Lower lobe of right lung (tissue), 2 donors: ENCODE measurements around the gene CPPED1. TPM values are rescaled to one million over a fixed set of nuclear protein-coding genes. Genes with fewer than 3 reads are reported as not detected.

Source experiments
- ATAC-seq, 2 donors: fragments of 200-7000 bp; cut with Tn5 transposase; one replicate each; pipeline ENCODE4 v1.9.1; 2020 to 2022; ENCODE audit warnings: mild to moderate bottlenecking in 2 of 2, moderate library complexity in 2 of 2
- DNase-seq: peaks from one replicate; pipeline ENCODE4 v3.0.0-alpha.2; 2020
- H3K27ac ChIP-seq: fragments of 200-600 bp; one replicate; pipeline ENCODE4 v1.8.0; 2022
- H3K27me3 ChIP-seq: fragments of 200-600 bp; one replicate; pipeline ENCODE4 v1.8.0; 2022; ENCODE audit warnings: low read depth
- H3K36me3 ChIP-seq: fragments of 200-600 bp; one replicate; pipeline ENCODE4 v1.8.0; 2022; ENCODE audit warnings: mild to moderate bottlenecking
- H3K4me1 ChIP-seq: fragments of 200-600 bp; one replicate; pipeline ENCODE4 v1.8.0; 2022
- H3K4me3 ChIP-seq: fragments of 200-600 bp; one replicate; pipeline ENCODE4 v1.8.0; 2022; ENCODE audit warnings: mild to moderate bottlenecking
- H3K9me3 ChIP-seq: fragments of 200-600 bp; one replicate; pipeline ENCODE4 v1.8.0; 2022
- CTCF ChIP-seq: fragments of 200-600 bp; IDR thresholded peaks from one replicate; pipeline ENCODE4 v1.8.0; 2022; ENCODE audit warnings: antibody characterized with exemption, mild to moderate bottlenecking
- intact Hi-C: fragments of 100-400 bp; cut with DNase I; formaldehyde crosslinking; loops from one replicate; pipeline ENCODE4 v1.11.0; 2022
- total RNA-seq: library from RNA; stranded (reverse); fragmentation: NEBNext Ultra II Directional; extraction: Animal tissue kit (Norgen Biotek cat#: 25700); gene quantifications from one replicate; pipeline ENCODE4 v1.2.1, GENCODE V29; 2021
- donor health status: DM: no; HTN: yes; CAD: no; lungs with severe emphysema.

CPPED1 gene
- total RNA-seq, 1 donor from 2014 or later, result 33.0 TPM

DNA sequence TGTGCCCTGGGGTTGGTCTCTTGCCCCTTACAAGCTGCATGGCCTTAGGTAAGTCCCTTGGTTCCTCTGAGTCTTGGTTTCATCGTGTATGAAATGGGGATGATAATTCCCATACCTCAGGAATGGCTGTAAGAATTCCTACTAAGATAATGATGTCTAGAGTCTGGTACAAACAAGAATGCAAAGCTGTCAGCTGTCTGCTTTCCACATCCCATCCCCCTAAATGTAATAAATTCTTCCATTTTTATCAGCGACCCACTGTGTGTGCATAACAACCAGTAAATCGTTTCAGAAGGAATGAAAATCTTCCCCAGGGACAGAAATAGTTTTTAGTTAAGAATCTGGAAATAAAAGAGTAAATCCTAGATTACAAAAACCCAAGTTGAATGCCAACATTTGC is 95.4 kb downstream of the CPPED1 start:
- DNase-seq, result no peak
- Histone ChIP-seq H3K36me3 (peaks cover 7% of the 10 kb centered on the region), H3K9me3 (no peaks in the 10 kb centered on the region), H3K27ac (no peak overlapping the region), H3K4me1 (no peaks in the 10 kb centered on the region), H3K27me3 (no peaks in the 10 kb centered on the region), H3K4me3 (no peak overlapping the region)
- no peak for ATAC-seq
- intact Hi-C loops, result no loop called here
- no peak for TF ChIP-seq CTCF

GRCh38 chr16:12706628-12707027 is 97.1 kb downstream of the CPPED1 start:
- Histone ChIP-seq H3K27ac (no peak overlapping the region), H3K36me3 (peaks cover 12% of the 10 kb centered on the region), H3K9me3 (no peaks in the 10 kb centered on the region), H3K4me1 (no peaks in the 10 kb centered on the region), H3K27me3 (no peaks in the 10 kb centered on the region), H3K4me3 (no peak overlapping the region)
- ATAC-seq (no peak), DNase-seq (no peak)
- TF ChIP-seq CTCF, result no peak
- intact Hi-C loops, result no loop called here

DNA sequence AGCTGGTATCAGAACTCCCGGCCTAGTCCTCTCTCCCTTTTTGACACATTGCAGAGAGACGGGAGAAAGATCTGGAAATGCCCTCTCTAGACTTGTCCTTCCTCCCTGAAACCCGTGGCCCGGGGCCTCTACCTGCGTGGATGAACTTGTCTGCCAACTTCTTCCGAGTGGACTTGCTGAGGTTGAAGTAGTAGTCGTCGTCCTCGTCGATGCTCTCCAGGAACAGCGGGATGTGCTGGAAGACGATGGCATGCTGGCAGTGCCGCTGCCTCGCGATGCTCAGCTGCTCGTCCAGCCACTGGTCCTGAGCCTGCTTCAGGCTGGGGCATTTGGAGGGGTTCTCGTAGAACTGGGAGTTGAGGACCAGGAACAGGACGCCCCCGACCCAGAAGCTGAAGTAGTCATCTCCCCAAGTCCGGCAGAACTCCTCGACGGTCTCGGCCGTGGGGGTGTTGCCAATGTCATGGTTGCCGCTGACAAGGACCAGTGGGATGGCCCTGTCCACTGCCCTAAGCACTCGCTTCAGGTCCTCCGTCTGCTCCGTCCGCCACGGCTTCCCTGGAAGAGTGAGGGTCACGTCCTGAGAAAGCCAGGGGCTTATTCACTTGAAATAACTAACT is 99.1 kb downstream of the CPPED1 start:
- intact Hi-C loops, result no loop called here
- H3K27me3 ChIP-seq, result no peaks in the 10 kb centered on the region
- no peak overlapping the region for H3K27ac ChIP-seq
- H3K4me3 ChIP-seq, result no peak overlapping the region
- ATAC-seq (no peak), DNase-seq (no peak)
- TF ChIP-seq CTCF, result no peak
- peaks cover 20% of the 10 kb centered on the region for H3K36me3 ChIP-seq
- H3K9me3 ChIP-seq, result no peaks in the 10 kb centered on the region
- no peaks in the 10 kb centered on the region for H3K4me1 ChIP-seq

DNA sequence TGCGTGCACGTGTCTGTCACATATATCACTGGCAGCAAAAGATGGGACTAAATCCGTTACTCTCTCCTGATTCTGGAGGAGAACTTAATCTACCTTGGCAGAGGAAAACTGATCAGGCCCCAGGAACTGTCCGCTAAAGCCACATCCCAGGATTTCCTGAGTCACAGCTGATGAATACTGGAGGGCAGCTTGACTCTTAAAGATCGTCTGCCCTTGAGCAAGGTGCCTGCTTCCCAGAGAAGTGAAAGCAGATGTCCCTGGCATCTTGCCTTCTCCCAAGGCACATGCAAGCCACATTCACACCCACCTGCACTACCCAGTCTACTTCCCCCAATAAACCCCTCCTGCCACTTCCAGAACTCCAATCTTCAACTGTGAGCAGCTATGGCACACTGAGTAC is 99.8 kb downstream of the CPPED1 start:
- Histone ChIP-seq H3K27me3 (no peaks in the 10 kb centered on the region), H3K27ac (no peak overlapping the region), H3K9me3 (no peaks in the 10 kb centered on the region), H3K4me1 (no peaks in the 10 kb centered on the region), H3K4me3 (no peak overlapping the region), H3K36me3 (peaks cover 20% of the 10 kb centered on the region)
- no peak for DNase-seq
- intact Hi-C loops, result no loop called here
- no peak for TF ChIP-seq CTCF
- ATAC-seq, result no peak

GRCh38 chr16:12700161-12700560 is 103.5 kb downstream of the CPPED1 start:
- Histone ChIP-seq H3K4me3 (no peak overlapping the region), H3K27ac (no peak overlapping the region), H3K27me3 (no peaks in the 10 kb centered on the region), H3K9me3 (no peaks in the 10 kb centered on the region), H3K4me1 (no peaks in the 10 kb centered on the region), H3K36me3 (peaks cover 20% of the 10 kb centered on the region)
- DNase-seq, result no peak
- ATAC-seq, result no peak
- intact Hi-C loops, result no loop called here
- no peak for TF ChIP-seq CTCF
